Vagina (tissue), 2 donors: Measurements from ENCODE around the gene KMT2E.

Experiments used
- POLR2A ChIP-seq, 2 donors: fragments of 450-650 bp; IDR thresholded peaks; one replicate each; pipeline ENCODE4 v1.6.1; 2017; ENCODE audit warnings: antibody characterized with exemption in 2 of 2, mild to moderate bottlenecking in 2 of 2, moderate library complexity in 2 of 2
- POLR2AphosphoS5 ChIP-seq, 2 donors: sonication (generic); formaldehyde crosslinking; IDR thresholded peaks; one replicate each; pipeline ENCODE4 v1.9.0; 2017; ENCODE audit warnings: antibody characterized with exemption in 2 of 2, mild to moderate bottlenecking in 2 of 2, low read depth in 1 of 2; ENCODE audit not compliant: insufficient read depth in 1 of 2
- TF ChIP-seq, protein P1 (sequence below), 3 experiments: fragments of 450-650 bp in 2 of 3; fragments of 200-600 bp in 1 of 3; sonication (generic) in 1 of 3; IDR thresholded peaks; one replicate each; pipeline ENCODE4 v1.5.1; 2017 to 2019; ENCODE audit warnings: antibody characterized with exemption in 3 of 3, mild to moderate bottlenecking in 2 of 3, moderate library complexity in 2 of 3

- TF ChIP-seq POLR2A (IDR thresholded peaks at IDR 0.05) (no peak), POLR2AphosphoS5 (IDR thresholded peaks at IDR 0.05; ENCODE audit: insufficient read depth in 1 of 2, low read depth in 1 of 2) (peak in 1 of 2 donors; percentile 18)
- TF ChIP-seq, protein P1, sequence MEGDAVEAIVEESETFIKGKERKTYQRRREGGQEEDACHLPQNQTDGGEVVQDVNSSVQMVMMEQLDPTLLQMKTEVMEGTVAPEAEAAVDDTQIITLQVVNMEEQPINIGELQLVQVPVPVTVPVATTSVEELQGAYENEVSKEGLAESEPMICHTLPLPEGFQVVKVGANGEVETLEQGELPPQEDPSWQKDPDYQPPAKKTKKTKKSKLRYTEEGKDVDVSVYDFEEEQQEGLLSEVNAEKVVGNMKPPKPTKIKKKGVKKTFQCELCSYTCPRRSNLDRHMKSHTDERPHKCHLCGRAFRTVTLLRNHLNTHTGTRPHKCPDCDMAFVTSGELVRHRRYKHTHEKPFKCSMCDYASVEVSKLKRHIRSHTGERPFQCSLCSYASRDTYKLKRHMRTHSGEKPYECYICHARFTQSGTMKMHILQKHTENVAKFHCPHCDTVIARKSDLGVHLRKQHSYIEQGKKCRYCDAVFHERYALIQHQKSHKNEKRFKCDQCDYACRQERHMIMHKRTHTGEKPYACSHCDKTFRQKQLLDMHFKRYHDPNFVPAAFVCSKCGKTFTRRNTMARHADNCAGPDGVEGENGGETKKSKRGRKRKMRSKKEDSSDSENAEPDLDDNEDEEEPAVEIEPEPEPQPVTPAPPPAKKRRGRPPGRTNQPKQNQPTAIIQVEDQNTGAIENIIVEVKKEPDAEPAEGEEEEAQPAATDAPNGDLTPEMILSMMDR (IDR thresholded peaks at IDR 0.05) = no peak
Observed at GRCh38 chr7:105097619-105098018, 83.6 kb downstream of the KMT2E start.
